ENCODE results near the gene RSAD1.
A peak's percentile ranks its signal among the peaks of the same experiment; 100 is the strongest.

The RSAD1 gene

GRCh38 chr17:50522766-50523165 is 44.1 kb downstream of the RSAD1 start:
- no peak for DNase-seq

- no peak for DNase-seq
Observed at GRCh38 chr17:50523208-50523607, 44.5 kb downstream of the RSAD1 start.

- DNase-seq = no peak
Observed at GRCh38 chr17:50524838-50525237, 46.2 kb downstream of the RSAD1 start.

GRCh38 chr17:50527155-50527762 is 48.6 kb downstream of the RSAD1 start:
- DNase-seq = no peak

- DNase-seq = no peak
Observed at GRCh38 chr17:50527949-50528474, 49.4 kb downstream of the RSAD1 start.

- DNase-seq = no peak
Observed at GRCh38 chr17:50529849-50530248, 51.2 kb downstream of the RSAD1 start.

- DNase-seq = no peak
Observed at GRCh38 chr17:50531428-50532025, 52.9 kb downstream of the RSAD1 start.

- DNase-seq = no peak
Observed at GRCh38 chr17:50532452-50533024, 53.9 kb downstream of the RSAD1 start, which contains the start of gene EPN3. Gene EPN3, plus strand, starts transcription at chr17:50532735. Its CDS starts 3,822 bp downstream, at chr17:50536557.

GRCh38 chr17:50533185-50533584 is 54.5 kb downstream of the RSAD1 start:
- no peak for DNase-seq

GRCh38 chr17:50533720-50534148 is 55.1 kb downstream of the RSAD1 start:
- no peak for DNase-seq

GRCh38 chr17:50534222-50534978 is 55.7 kb downstream of the RSAD1 start:
- DNase-seq = peak; percentile 25

- DNase-seq = no peak
Observed at GRCh38 chr17:50534979-50535326, 56.3 kb downstream of the RSAD1 start.

GRCh38 chr17:50535407-50535806 is 56.7 kb downstream of the RSAD1 start:
- DNase-seq = no peak
